Vagina (tissue), 2 donors: Measurements from ENCODE around the gene KTI12.

Experiments
- POLR2A ChIP-seq, 2 donors: fragments of 450-650 bp; IDR thresholded peaks; one replicate each; pipeline ENCODE4 v1.6.1; 2017; ENCODE audit warnings: antibody characterized with exemption in 2 of 2, mild to moderate bottlenecking in 2 of 2, moderate library complexity in 2 of 2
- POLR2AphosphoS5 ChIP-seq, 2 donors: sonication (generic); formaldehyde crosslinking; IDR thresholded peaks; one replicate each; pipeline ENCODE4 v1.9.0; 2017; ENCODE audit warnings: antibody characterized with exemption in 2 of 2, mild to moderate bottlenecking in 2 of 2, low read depth in 1 of 2; ENCODE audit not compliant: insufficient read depth in 1 of 2
- TF ChIP-seq, protein P1 (sequence below), 3 experiments: fragments of 450-650 bp in 2 of 3; fragments of 200-600 bp in 1 of 3; sonication (generic) in 1 of 3; IDR thresholded peaks; one replicate each; pipeline ENCODE4 v1.5.1; 2017 to 2019; ENCODE audit warnings: antibody characterized with exemption in 3 of 3, mild to moderate bottlenecking in 2 of 3, moderate library complexity in 2 of 3

DNA sequence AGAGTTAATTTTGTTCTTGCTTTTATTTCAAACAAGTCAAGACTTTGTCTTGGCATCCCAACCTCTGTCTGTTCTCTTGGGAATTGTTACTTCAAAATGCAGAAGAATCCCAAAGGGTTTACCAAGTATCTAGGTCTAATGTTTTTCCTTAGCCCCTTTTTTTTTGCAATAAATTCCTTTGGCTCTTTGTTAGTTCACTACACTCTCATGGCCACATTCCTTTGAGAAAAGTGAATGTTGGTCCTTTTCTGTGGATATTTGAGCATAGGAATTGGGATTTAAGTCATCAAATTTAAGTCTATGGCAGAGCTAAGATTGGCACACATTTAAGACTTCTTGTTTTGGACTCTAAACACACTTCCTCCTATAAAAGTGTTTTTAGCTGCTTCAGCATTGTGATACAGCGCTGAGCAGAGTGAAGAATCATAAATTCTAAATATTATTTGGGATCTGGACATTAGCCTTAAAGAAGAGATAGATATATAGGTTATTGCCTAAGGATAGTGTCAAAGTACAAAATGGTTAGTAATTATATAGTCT lies 24.3 kb upstream of the KTI12 start:
- TF ChIP-seq, protein P1, sequence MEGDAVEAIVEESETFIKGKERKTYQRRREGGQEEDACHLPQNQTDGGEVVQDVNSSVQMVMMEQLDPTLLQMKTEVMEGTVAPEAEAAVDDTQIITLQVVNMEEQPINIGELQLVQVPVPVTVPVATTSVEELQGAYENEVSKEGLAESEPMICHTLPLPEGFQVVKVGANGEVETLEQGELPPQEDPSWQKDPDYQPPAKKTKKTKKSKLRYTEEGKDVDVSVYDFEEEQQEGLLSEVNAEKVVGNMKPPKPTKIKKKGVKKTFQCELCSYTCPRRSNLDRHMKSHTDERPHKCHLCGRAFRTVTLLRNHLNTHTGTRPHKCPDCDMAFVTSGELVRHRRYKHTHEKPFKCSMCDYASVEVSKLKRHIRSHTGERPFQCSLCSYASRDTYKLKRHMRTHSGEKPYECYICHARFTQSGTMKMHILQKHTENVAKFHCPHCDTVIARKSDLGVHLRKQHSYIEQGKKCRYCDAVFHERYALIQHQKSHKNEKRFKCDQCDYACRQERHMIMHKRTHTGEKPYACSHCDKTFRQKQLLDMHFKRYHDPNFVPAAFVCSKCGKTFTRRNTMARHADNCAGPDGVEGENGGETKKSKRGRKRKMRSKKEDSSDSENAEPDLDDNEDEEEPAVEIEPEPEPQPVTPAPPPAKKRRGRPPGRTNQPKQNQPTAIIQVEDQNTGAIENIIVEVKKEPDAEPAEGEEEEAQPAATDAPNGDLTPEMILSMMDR (IDR thresholded peaks at IDR 0.05) = no peak
- no peak for TF ChIP-seq POLR2A (IDR thresholded peaks at IDR 0.05)
- no peak for TF ChIP-seq POLR2AphosphoS5 (IDR thresholded peaks at IDR 0.05; ENCODE audit: insufficient read depth in 1 of 2, low read depth in 1 of 2)
